ENCODE results near the gene PCCA.

- TF ChIP-seq CTCF (IDR thresholded peaks at IDR 0.05; ENCODE audit: insufficient read depth, low read length, poor library complexity, severe bottlenecking) (no peak), EZH2phosphoT487 (conservative IDR thresholded peaks at IDR 0.05; ENCODE audit: low read length) (no peak)
These were observed 20.1 kb downstream of the PCCA start for GRCh38 chr13:100108913-100109507.
